ENCODE data around the gene ASB10. TPM values are rescaled to one million over a fixed set of nuclear protein-coding genes. Genes with fewer than 3 reads are reported as not detected.

Gene ASB10
- total and polyA plus RNA-seq, 2 of the 13 experiments (the other 11 are each of a cell fraction or from before 2014, with no cell fraction given): not detected

- TF ChIP-seq KLF15 (CRISPR knock-in tag; IDR thresholded peaks at IDR 0.05; ENCODE audit: borderline replicate concordance) (no peak), ZNF18 (CRISPR knock-in tag; IDR thresholded peaks at IDR 0.05; ENCODE audit: insufficient replicate concordance) (no peak), SPEN (CRISPR knock-in tag; IDR thresholded peaks at IDR 0.05; ENCODE audit: low read depth) (peak; percentile 40; the same call in 1 of the 2 replicates), TARDBP (CRISPR knock-in tag; IDR thresholded peaks at IDR 0.05) (no peak), TCF7 (IDR thresholded peaks at IDR 0.05; ENCODE audit: low read depth) (no peak), NFKBIZ (CRISPR knock-in tag; IDR thresholded peaks at IDR 0.05) (no peak), ZNF674 (CRISPR knock-in tag; IDR thresholded peaks at IDR 0.05; ENCODE audit: low read depth) (no peak), HIVEP1 (CRISPR knock-in tag; IDR thresholded peaks at IDR 0.05) (no peak; the same call in 1 of the 2 replicates), NR2C2 (CRISPR knock-in tag; IDR thresholded peaks at IDR 0.05; ENCODE audit: borderline replicate concordance) (no peak), SATB2 (CRISPR knock-in tag; IDR thresholded peaks at IDR 0.05) (no peak), CERS6 (CRISPR knock-in tag; IDR thresholded peaks at IDR 0.05) (no peak), NRL (CRISPR knock-in tag; IDR thresholded peaks at IDR 0.05; ENCODE audit: borderline replicate concordance) (no peak), IRX3 (CRISPR knock-in tag; IDR thresholded peaks at IDR 0.05; ENCODE audit: borderline replicate concordance, low read depth) (no peak), HNF4A (CRISPR knock-in tag; IDR thresholded peaks at IDR 0.05) (no peak), STAT5B (CRISPR knock-in tag; IDR thresholded peaks at IDR 0.05) (no peak), ZNF282 (IDR thresholded peaks at IDR 0.05; ENCODE audit: partially characterized antibody) (no peak), ZNF496 (CRISPR knock-in tag; IDR thresholded peaks at IDR 0.05; ENCODE audit: insufficient replicate concordance) (no peak), ZUFSP (CRISPR knock-in tag; IDR thresholded peaks at IDR 0.05; ENCODE audit: borderline replicate concordance) (no peak), SAP130 (CRISPR knock-in tag; IDR thresholded peaks at IDR 0.05; ENCODE audit: low read depth) (0 out of 2 replicates have a peak, but pooled peaks have one; percentile 31), TCF7L2 (IDR thresholded peaks at IDR 0.05; ENCODE audit: low read depth, low read length) (no peak), HMG20B (CRISPR knock-in tag; conservative IDR thresholded peaks at IDR 0.05) (0 out of 2 replicates have a peak, but pooled peaks have one; percentile 45), CCDC6 (CRISPR knock-in tag; IDR thresholded peaks at IDR 0.05) (no peak), ZNF224 (CRISPR knock-in tag; IDR thresholded peaks at IDR 0.05) (no peak), THYN1 (CRISPR knock-in tag; IDR thresholded peaks at IDR 0.05; ENCODE audit: borderline replicate concordance, low read depth) (no peak), MAX (IDR thresholded peaks at IDR 0.05) (no peak; the same call in 1 of the 2 replicates)
These were observed 14.5 kb downstream of the ASB10 start (continued) for GRCh38 chr7:151172273-151173141.
